HG03439 (cell line): ENCODE results near the gene TNFRSF18.

Source experiments
- ATAC-seq: cut with Tn5 transposase; IDR thresholded peaks from one replicate; pipeline ENCODE4 v1.9.1; 2021; ENCODE audit warnings: mild to moderate bottlenecking, moderate library complexity; ENCODE audit not compliant: unreplicated experiment

The TNFRSF18 gene

DNA sequence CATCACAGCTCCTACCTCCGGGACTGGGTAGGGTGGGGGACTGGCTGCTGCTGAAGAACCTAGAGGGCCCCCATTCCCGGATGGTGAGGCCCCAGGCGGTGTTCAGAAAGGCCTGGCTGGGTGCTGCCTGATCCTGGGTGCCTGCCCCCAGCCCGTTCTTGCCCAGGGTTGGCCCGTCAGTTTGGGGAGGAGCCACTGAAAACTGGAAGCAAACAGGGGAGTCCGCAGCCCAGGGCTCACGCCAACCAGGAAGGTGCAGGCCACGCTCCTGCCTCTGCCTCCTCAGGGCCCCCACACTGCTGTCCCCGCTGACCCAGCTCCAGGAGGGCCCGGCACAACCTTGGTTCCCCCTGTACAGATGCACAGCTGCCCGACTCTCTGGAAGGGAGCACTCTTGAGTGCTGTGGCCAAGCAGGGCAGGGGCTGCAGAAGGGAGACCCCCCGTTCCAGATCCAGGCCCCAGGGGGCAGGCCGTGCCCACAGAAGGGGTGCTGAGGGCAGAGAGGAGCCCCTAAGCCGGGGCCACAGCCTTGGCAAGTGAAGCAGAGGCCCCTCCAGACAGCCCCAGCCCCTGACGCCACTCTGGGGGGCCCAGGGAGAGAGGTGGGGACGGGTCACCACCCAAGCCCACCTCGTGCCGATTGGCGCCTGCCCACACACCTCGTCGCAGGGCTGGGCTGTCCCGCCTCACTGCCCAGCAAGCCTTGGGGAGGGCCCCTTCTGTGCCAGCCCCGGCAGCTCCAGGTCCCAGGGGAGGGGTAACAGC, 34.6 kb upstream of the TNFRSF18 start:
- ATAC-seq, result no peak

DNA sequence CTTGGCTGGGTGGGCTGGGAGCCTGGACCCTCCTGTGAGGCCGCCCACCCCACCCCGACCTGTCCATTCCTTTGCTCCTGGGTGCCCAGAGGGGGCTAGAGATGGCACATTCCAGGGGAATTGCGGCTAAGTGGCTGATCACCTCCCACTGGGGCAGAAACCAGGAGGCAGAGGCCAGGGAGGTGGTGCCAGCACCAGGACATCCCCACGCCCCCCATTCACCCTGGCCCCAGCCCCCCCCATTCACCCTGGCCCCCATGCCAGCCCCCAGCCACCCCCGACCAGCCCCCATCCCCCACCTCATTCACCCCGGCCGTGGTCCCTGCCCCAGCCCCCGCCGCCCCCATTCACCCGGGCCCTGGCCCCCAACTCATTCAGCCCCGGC, 33.9 kb upstream of the TNFRSF18 start:
- ATAC-seq, result no peak

DNA sequence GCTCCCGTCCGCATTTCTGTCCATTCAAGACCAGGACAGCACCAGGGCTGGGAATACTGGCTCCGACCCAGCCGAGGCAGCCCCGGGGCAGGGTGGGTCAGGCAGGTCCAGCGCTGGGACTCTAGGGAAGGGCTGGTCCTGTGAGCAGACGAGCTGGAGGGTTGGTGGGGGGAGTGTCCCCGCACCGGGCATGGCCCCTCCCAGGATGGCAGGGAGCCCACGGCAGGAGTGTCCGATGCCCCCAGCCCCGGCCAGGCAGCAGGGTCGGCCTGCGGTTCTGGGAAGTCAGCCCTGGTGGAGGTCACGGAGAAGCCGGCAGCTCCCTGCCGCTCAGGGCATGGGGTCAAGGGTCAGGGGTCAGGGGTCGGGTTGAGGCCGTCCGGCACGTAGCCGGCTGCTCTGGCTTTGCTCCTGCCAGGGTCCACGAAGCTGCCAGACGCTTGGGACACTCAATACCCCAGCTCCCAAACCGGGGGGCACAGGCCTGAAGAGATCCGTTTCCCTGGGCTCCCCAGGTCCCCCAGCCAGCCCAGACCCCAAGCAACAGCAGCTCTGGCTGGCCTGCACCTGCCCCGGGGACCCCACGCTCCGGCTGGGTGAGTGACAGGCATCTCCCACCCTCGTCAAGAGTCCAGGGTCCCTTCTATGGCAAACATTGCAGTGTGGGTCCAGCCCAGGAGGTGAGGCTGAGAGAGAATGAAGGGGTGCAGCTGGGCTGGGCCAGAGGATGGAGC, 33.4 kb upstream of the TNFRSF18 start:
- ATAC-seq, result no peak

DNA sequence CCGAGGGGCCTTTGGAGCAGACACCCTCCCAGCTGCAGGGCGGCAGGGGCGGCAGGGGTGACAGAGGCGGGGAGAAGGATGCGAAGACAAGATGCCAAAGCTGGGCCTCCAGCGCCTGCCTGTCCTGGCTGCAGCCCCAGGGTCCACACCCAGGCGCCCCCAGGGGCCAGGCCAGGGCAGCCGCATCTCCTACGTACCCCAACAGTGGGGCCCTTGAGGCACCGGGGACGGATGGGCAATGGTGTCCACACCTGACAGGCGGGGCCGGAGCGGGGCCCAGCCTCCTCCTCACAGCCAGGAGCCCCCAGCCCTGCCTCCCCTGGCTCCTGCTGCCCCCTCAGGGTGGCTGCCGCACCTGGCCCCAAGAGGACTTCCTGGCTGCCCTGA, 32.8 kb upstream of the TNFRSF18 start:
- ATAC-seq, result no peak

DNA sequence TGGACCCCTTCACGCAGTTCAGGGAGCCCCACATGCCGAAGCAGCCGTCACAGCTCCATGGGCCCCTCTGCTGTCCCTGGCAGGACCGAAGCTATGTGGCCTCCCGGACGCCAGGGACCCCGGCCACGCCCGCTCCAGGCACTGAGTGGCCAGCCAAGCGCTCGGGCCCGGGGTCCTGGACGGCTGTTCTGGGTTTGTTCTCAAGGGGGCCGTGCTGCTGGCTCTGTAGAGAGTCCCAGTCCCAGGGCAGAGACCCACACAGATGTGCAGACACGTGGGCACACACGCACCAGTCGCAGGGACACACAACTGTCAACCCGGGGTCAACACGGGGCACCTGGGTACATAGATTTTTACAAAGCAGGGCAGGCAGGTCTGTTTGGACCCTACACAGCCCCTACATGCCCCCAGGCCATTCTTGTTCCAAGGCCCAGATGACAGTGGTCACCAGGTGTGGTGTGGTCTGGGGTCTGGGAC, 32.3 kb upstream of the TNFRSF18 start:
- no peak for ATAC-seq

DNA sequence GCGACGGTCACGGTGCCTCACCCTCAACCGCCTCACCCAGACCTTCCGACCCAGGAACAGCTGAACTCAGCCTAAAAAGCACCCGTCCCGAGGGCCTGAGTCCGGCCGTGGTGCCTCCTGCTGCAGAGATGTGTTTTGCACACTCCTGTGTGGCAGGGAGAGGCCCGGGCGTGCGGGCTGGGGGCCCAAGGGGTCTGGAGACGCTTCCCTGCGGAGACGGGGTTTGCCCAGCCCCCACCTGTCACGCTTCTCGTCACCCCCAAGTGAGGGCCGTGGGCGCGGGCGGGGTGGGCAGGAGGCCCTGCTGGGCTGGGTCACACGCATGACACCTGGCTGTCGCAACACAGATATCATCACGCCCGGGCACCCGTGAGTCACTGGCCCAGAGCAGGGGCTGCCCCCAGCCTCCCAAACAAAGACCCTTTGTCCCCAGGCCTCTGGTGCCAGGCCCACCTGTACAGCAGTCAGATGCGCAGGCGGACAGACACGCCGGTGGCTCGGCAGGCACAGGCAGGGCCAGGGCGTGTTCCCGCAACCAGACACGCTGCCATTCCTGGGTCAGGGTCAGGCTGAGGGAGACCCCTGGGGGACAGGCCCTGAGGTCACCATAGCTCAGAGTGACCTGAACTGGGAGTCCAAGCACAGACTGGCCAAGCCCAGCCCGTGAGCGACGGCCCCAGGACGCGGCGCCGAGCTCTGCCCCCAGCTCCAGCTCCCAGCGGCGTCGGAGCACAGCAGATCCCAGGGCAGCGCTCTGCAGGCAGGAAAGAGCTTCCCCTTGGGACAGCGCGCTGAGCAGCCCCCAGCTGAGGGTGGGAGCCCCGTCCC, 31.7 kb upstream of the TNFRSF18 start:
- ATAC-seq, result no peak

DNA sequence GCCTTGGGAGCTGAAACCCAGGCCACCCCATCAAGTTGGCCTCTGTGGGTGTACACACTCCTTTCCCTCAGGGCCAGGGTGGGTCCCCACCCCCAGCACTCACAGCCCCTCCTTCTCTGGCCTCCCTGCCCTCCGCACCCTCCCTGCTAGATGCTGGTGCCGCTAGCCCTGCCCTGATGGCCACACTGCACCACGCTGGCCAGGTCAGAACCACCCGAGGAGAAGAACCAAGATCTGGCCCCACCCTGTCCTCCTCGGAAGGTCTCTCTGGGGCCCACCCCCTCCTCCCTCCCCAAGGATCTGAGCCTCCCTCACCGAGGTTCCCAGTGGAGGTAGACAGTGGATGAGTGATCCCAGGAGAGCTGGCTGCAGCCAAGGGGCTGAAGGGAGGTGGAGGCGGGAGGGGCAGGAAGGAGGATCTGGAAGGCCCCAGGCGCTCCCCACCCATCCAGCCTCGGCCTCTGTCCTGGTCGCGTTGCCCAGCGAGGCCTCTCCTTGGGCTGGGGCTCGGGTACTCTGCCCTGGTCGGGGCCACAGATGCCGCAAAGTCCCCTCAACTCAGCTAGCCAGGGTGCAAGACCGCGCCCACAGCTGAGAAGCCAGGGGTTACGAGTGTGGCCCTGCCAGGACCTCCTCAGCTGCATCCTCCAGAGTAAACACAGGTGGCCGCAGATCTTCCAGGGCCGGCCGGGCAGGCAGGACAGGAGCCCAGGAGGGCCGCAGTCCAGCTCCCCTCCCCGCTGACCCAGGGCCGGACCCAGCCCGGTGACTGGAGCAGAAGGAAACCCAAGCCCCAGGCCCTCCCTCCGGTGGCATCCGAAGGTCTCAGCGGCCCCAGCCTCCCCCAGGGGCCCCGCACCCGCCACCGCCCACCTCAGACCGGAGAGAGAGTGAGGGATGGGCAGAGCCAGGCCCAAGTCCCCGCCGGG, 30.8 kb upstream of the TNFRSF18 start:
- no peak for ATAC-seq

DNA sequence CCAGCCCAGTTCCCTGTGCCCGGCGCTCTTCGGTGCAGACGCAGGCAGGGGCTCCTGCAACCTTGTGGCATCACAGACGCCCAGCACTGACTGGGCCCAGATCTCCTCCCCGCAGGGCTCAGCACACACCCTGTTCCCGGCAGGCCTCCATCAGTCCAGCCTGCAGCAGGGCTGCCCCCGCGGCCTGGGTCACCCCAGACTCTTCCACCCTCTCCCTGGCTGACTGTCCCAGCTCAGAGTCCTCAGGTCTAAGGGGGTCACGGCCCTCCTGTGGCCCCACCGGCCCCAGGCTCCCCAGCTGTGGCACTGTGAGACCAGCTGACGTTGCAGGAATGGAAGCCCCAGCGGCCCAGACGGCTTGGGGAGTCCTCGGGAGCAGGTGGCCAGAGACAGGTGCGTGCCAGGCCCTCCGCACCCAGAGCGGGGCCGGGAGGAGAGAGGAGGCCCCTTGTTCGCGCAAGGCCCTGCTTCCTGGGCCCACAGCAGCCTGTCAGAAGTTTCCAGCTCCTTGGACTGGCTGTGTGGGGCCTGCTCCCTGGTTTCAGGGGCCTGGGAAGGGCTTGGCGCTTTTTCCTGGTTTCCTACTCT, 29.9 kb upstream of the TNFRSF18 start:
- no peak for ATAC-seq

DNA sequence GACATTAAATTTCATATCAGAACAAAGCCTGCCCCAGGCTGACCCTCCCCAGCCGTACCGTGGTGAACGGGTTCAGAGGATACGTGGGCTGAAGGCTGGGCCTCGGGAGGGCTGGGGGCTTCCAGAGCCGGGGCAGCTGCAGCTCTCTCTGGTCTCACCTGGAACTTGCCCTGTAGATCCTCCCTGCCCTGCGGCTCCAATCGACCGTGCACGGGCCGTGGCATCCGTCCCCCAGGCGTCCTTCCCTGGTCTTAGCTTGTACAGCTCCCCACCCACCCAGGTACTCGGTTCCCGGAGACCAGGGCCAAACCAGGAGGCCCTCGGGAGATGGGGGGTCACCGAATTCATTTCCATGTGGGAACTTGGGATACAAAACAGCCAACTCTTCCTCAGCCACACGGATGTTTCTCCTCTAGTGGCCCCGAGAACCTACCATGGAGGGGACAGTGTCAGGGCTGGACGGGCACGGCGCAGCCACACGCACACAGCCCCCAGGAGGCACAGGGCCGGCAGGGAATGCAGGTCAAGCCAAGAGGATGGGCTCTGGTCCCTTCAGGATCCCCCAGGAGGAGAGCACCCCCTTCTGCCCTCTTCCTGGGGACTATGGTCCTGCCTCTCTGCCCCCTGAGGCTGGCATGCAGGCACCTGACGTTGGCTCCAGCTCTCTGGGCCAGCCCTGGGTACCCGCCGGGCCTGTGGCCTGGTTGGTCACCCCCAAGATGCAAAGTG, 28.8 kb upstream of the TNFRSF18 start:
- ATAC-seq, result no peak

DNA sequence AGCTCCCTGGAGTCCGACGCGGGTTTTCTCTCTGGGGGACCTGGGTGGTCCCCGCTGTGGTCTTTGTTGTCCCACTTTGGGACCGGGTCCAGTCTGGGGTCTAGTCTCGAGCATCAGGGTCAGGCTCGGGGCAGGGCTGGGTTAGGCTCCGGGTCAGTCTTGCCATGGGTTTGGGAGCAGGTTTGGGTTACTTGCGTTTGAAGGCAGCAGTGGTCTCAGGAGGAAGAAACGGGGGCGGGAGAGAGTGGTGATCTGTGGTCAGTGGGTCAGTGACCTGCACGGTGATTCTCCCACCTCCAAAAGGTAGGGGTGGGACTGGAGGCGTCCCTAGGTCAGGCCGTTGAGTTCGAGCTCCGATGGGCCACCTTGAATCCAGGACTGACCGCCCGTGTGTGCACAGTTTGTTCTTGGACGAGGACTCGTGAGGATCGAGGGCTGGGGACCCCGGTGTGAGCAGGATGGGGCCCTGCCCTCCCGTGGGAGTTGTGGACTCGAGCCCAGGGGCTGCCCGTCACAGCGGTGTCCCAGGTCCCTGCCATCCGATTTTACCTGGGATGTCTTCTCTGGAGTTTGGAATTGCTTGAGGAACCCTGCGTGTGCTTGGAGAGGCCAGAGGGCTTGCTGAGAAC, 27.9 kb upstream of the TNFRSF18 start:
- no peak for ATAC-seq

DNA sequence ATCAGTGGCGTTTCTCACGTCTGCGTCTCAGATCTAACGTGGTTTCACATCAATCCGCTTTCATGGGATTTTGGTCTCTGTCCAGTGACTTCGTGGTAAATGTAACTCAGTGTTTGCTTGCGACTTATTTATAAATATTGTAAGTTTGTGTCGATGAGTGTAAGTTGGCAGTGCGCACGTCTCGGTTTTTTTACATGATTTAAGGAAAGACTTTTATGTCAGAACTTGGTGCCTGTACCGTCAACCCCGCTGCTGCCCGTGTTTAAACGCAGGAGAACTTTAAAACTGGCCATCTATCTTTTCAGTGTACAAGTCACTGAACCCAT, 27.1 kb upstream of the TNFRSF18 start:
- no peak for ATAC-seq

DNA sequence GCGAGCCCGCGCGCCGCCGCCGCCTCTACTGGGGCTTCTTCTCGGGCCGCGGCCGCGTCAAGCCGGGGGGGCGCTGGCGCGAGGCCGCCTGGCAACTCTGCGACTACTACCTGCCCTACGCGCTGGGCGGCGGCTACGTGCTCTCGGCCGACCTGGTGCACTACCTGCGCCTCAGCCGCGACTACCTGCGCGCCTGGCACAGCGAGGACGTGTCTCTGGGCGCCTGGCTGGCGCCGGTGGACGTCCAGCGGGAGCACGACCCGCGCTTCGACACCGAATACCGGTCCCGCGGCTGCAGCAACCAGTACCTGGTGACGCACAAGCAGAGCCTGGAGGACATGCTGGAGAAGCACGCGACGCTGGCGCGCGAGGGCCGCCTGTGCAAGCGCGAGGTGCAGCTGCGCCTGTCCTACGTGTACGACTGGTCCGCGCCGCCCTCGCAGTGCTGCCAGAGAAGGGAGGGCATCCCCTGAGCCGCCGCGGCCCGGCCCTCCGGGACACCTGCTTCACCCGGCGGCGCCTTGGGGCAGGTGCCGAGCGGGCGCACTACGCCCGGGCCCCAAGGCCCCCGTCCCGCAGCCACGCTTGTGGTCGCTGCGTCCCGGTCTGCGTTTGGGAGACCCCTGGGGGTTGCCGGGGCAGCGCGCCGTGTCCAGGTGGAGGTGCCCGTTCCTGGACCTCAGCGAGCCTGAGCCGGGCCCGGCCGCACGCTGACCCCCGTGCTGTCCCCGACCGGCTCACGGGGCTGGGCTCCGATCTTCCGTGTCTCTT, 26.6 kb upstream of the TNFRSF18 start:
- ATAC-seq, result no peak

DNA sequence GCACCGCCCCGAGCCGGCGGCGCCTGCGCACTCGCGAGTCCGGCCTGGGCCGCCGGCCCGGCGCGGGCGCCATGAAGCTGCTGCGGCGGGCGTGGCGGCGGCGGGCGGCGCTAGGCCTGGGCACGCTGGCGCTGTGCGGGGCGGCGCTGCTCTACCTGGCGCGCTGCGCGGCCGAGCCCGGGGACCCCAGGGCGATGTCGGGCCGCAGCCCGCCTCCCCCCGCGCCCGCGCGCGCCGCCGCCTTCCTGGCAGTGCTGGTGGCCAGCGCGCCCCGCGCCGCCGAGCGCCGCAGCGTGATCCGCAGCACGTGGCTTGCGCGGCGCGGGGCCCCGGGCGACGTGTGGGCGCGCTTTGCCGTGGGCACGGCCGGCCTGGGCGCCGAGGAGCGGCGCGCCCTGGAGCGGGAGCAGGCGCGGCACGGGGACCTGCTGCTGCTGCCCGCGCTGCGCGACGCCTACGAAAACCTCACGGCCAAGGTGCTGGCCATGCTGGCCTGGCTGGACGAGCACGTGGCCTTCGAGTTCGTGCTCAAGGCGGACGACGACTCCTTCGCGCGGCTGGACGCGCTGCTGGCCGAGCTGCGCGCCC, 25.9 kb upstream of the TNFRSF18 start, which contains the start of gene B3GALT6:
B3GALT6 (plus strand) TSS at position 30 of the 588 bp plus-strand sequence; CDS start at position 72, 42 bp downstream.
- no peak for ATAC-seq

DNA sequence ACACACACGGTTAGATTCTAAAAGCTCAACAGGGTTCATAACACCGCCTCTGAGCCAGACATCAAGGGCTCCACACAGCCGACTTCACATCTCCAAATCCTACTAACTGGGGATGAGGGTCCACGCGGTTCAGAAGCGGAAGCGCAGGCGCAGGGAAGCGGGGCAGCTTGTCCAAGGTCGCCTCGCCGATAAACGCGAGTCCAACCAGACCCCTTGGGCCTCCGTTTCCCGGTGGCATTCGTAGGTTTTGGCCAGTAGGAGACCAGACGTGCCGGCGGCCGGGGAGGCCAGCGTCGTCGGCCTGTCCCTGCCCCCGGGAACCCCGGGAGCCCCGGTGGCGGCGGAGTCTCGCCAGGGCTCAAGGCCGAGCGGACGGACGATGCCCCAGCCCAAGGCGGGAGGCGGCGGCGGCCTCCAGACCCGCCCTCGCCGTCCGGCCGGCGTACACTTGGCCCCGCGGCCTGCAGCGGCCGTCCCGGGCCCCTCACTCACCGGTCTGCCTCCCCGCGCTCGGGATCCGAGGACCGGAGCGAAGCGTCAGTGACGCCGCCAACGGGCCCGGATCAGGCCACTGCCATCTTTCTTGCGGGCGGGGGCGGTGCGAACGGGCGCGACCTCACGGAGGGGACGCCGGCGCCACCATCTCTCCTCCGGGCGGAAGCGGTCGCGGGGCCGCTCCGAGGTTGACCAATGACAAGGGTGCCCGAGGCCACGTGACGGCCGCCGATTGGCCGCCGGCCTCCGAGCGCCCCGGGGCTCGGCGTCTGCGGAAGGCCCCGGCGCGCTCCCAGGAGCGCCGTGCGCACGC, 25.2 kb upstream of the TNFRSF18 start, which contains the start of gene SDF4:
SDF4 (minus strand) TSS at position 602 of the 808 bp plus-strand sequence. CDS start 3,229 bp downstream, outside the sequence.
- peak; percentile 88 for ATAC-seq

DNA sequence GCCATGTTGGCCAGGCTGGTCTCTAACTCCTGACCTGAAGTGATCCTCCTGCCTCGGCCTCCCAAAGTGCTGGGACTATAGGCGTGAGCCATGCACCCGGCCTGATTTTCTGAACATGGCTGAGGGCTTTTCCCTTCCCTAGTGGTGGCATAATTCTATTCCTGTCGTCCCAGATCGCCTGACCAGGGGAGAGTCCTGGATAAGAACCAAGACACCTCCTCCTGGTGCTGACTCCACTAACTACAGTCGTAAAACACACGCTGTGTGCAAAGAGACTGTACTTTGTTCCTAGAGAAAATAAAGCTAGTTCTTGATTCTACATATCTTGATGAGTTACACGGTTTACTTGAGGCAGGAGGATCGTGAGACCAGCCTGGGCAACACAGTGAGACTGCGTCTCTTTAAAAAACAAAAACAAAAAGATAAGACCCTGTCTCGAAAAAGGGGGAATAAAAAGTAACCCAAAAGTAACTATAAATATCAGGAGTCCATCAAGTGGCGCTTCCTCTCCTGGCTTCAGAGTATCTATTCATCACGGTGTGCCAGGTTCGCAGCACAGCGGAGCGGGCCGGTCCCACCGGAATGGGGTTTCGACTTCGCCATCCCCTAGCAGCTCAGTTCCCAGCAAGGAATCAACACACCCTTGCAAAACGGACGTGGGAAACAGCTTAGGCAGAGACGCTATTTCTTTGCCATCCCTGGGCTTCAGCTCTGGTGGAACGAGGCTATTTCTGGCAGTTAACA, 24.4 kb upstream of the TNFRSF18 start:
- ATAC-seq, result no peak

DNA sequence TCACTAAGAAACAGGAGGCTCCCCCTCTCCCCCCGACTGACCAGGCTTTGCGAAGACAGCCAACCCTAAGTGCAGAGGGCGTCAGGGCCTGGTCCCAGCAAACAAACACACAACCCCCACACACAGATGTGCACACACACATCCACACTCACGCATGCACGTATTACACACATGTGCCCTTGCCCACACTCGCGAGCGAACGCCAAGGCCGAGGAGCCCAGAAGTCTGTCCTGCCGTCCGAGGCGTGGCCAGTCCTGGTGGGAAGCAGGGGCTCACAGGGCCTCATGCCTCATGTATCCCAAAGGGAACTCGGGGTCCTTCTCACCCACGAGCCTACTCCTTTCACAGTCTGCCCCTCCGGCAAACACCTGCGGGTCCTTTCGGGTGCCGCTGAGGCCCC, 23.4 kb upstream of the TNFRSF18 start:
- no peak for ATAC-seq
